Loucy (cell line): ENCODE measurements around the gene CACNB3.

Source experiments
- H2AFZ ChIP-seq: fragments of 200-600 bp; sonication (generic); 2 replicates; pipeline ENCODE4 v1.6.0; 2016; ENCODE audit warnings: antibody characterized with exemption, mild to moderate bottlenecking, low read length, moderate library complexity
- H3F3A ChIP-seq: fragments of 200-600 bp; 2 replicates; pipeline ENCODE4 v1.6.0; 2016; ENCODE audit warnings: antibody characterized with exemption, low read depth, mild to moderate bottlenecking
- H3K27me3 ChIP-seq: fragments of 200-600 bp; sonication (generic); 2 replicates; pipeline ENCODE4 v1.6.1; 2014; ENCODE audit warnings: low read length, mild to moderate bottlenecking; ENCODE audit not compliant: insufficient read depth, poor library complexity, severe bottlenecking
- H3K36me3 ChIP-seq: fragments of 200-600 bp; sonication (generic); 2 replicates; pipeline ENCODE4 v1.6.1; 2016; ENCODE audit warnings: low read length; ENCODE audit not compliant: insufficient read depth
- H3K4me1 ChIP-seq: fragments of 200-600 bp; sonication (generic); 2 replicates; pipeline ENCODE4 v1.5.1; 2014; ENCODE audit warnings: low read length, mild to moderate bottlenecking; ENCODE audit not compliant: insufficient read depth, poor library complexity, severe bottlenecking
- H3K4me2 ChIP-seq: fragments of 200-600 bp; sonication (generic); 2 replicates; pipeline ENCODE4 v1.6.0; 2014; ENCODE audit warnings: antibody characterized with exemption, low read length, low read depth, mild to moderate bottlenecking; ENCODE audit not compliant: poor library complexity, severe bottlenecking
- H3K4me3 ChIP-seq: fragments of 200-600 bp; sonication (generic); 2 replicates; pipeline ENCODE4 v1.5.1; 2014; ENCODE audit warnings: low read length, mild to moderate bottlenecking, mixed read lengths; ENCODE audit not compliant: poor library complexity, severe bottlenecking
- H3K79me2 ChIP-seq: fragments of 200-600 bp; sonication (generic); 2 replicates; pipeline ENCODE4 v1.6.1; 2014; ENCODE audit warnings: low read length; ENCODE audit not compliant: insufficient read depth
- H3K9ac ChIP-seq: fragments of 200-600 bp; sonication (generic); 2 replicates; pipeline ENCODE4 v1.6.0; 2014; ENCODE audit warnings: mild to moderate bottlenecking, low read depth, low read length, moderate library complexity; ENCODE audit not compliant: poor library complexity, severe bottlenecking
- H3K9me2 ChIP-seq: fragments of 200-600 bp; sonication (generic); replicated peaks from 2 replicates; pipeline ENCODE4 v1.6.1; 2016; ENCODE audit warnings: low read depth, low read length, mixed read lengths
- H3K9me3 ChIP-seq: fragments of 200-600 bp; sonication (generic); 2 replicates; pipeline ENCODE4 v1.6.1; 2014; ENCODE audit warnings: mild to moderate bottlenecking, antibody characterized with exemption, low read length, low read depth; ENCODE audit not compliant: insufficient read depth
- H4K20me1 ChIP-seq: fragments of 200-600 bp; sonication (generic); 2 replicates; pipeline ENCODE4 v1.6.0; 2014; ENCODE audit warnings: antibody characterized with exemption, low read length, mild to moderate bottlenecking; ENCODE audit not compliant: insufficient read depth, poor library complexity, severe bottlenecking
- CTCF ChIP-seq: fragments of 200-600 bp; sonication (generic); conservative IDR thresholded peaks from 2 replicates; pipeline ENCODE4 v1.5.1; 2014; ENCODE audit warnings: mild to moderate bottlenecking, antibody characterized with exemption, low read length
- EZH2phosphoT487 ChIP-seq: fragments of 200-600 bp; IDR thresholded peaks from 2 replicates; pipeline ENCODE4 v1.6.1; 2018; ENCODE audit warnings: antibody characterized with exemption, mild to moderate bottlenecking, moderate library complexity, borderline replicate concordance

The CACNB3 gene

DNA sequence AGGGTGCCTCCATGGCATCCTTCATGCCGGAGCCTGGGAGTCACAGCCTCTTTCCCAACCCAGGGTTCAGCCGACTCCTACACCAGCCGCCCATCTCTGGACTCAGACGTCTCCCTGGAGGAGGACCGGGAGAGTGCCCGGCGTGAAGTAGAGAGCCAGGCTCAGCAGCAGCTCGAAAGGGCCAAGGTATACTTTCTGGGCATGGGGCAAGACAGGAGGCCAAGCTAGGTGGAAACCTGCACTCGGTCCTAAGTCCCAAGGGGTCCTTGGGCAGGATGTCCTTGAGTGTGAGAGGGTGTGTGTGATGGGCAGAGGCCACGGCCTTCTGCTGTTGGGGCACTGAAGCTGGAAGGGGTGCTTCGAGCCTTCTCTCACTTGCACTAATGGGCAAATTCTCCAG is 5.0 kb downstream of the CACNB3 start:
- no peak overlapping the region for H3K4me3 ChIP-seq
- peaks cover 7% of the 10 kb centered on the region for H4K20me1 ChIP-seq
- TF ChIP-seq EZH2phosphoT487 = no peak
- no peak for TF ChIP-seq CTCF
- peaks cover 9% of the 10 kb centered on the region for H3K4me1 ChIP-seq
- H3K9ac ChIP-seq = no peak overlapping the region
- H3K36me3 ChIP-seq = peaks cover 7% of the 10 kb centered on the region; the same call in 1 of the 2 replicates
- no peaks in the 10 kb centered on the region for H3K27me3 ChIP-seq
- H3K79me2 ChIP-seq = no peaks in the 10 kb centered on the region
- no peaks in the 10 kb centered on the region for H3K9me3 ChIP-seq
- H3K4me2 ChIP-seq = no peak overlapping the region
- H2AFZ ChIP-seq = no peak overlapping the region
- no peaks in the 10 kb centered on the region for H3F3A ChIP-seq
- no peaks in the 10 kb centered on the region for H3K9me2 ChIP-seq

DNA sequence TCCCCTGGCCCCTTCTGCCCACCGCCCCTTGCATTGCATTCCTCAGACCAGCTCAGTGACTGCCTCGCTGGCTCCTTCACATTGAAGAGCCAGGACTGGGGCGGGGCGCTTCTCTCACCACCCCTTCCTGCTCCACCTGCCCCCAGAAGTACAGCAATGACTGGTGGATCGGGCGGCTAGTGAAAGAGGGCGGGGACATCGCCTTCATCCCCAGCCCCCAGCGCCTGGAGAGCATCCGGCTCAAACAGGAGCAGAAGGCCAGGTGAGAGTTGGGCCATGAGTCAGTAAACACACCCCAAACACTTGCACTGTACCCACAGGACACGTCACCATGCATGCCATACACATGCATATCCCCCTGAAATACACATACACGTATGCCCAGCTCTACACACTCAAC is 5.8 kb downstream of the CACNB3 start:
- Histone ChIP-seq H4K20me1 (peaks cover 6% of the 10 kb centered on the region), H3K27me3 (no peaks in the 10 kb centered on the region), H3K9me3 (no peaks in the 10 kb centered on the region), H3K4me2 (no peak overlapping the region), H3K9ac (no peak overlapping the region), H3K9me2 (no peaks in the 10 kb centered on the region), H3K79me2 (no peaks in the 10 kb centered on the region), H2AFZ (no peak overlapping the region), H3K36me3 (peaks cover 15% of the 10 kb centered on the region; the same call in 1 of the 2 replicates), H3K4me1 (peaks cover 4% of the 10 kb centered on the region), H3F3A (no peaks in the 10 kb centered on the region), H3K4me3 (no peak overlapping the region)
- TF ChIP-seq CTCF (no peak), EZH2phosphoT487 (no peak)

- Histone ChIP-seq H3K27me3 (no peaks in the 10 kb centered on the region), H2AFZ (no peak overlapping the region), H3K4me3 (no peak overlapping the region), H3K79me2 (no peaks in the 10 kb centered on the region), H4K20me1 (no peaks in the 10 kb centered on the region), H3K4me1 (no peaks in the 10 kb centered on the region), H3F3A (no peaks in the 10 kb centered on the region), H3K4me2 (no peak overlapping the region), H3K9me2 (no peaks in the 10 kb centered on the region), H3K9me3 (no peaks in the 10 kb centered on the region), H3K36me3 (peaks cover 23% of the 10 kb centered on the region; the same call in 1 of the 2 replicates), H3K9ac (no peak overlapping the region)
- TF ChIP-seq CTCF = no peak
- no peak for TF ChIP-seq EZH2phosphoT487
These were observed 6.6 kb downstream of the CACNB3 start for GRCh38 chr12:48824905-48825304.
